SU-DHL-6 (cell line): ENCODE results near the gene IGF2.

Experiments
- CTCF ChIP-seq: fragments of 200-600 bp; sonication (generic); IDR thresholded peaks from one replicate; pipeline ENCODE4 v1.5.1; 2017; ENCODE audit warnings: antibody characterized with exemption, mild to moderate bottlenecking, low read length, moderate library complexity; ENCODE audit not compliant: insufficient read depth, poor library complexity, severe bottlenecking
- EZH2phosphoT487 ChIP-seq: fragments of 200-600 bp; sonication (generic), shearing (Covaris generic); conservative IDR thresholded peaks from 2 replicates; pipeline ENCODE4 v1.6.1; 2018; ENCODE audit warnings: mild to moderate bottlenecking, antibody characterized with exemption, low read length, moderate library complexity, mixed read lengths

DNA sequence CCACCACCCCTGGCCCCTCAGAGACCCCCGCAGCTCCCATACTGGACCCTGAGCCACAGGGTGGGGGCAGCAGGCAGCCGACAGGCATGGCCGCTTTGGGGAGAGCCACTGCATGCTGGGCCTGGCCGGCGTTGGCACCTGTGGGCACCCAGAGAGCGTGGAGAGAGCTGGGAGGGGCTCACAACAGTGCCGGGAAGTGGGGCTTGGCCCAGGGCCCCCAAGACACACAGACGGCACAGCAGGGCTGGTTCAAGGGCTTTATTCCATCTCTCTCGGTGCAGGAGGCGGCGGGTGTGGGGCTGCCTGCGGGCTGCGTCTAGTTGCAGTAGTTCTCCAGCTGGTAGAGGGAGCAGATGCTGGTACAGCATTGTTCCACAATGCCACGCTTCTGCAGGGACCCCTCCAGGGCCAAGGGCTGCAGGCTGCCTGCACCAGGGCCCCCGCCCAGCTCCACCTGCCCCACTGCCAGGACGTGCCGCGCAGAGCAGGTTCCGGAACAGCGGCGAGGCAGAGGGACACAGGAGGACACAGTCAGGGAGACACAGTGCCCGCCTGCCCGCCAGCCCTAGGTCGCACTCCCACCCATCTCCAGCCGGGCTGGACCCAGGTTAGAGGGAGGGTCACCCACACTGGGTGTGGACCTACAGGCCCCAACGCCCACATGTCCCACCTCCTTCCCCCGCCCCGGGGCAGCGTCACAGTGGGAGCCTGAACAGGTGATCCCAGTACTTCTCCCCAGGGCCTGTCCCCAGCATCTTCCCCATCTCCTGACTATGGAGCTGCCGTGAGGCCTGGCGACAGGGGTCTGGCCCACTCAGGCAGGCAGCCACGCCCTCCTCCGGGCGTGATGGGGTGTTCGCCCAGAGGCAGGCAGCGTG lies 20.6 kb upstream of the IGF2 start:
- TF ChIP-seq CTCF: no peak
- TF ChIP-seq EZH2phosphoT487: no peak
